UCSD-AML1 (cell line): ENCODE measurements around the gene MFAP2.

ENCODE experiments used
- DNase-seq: peaks from one replicate; lab custom pipeline; 2025; ENCODE audit not compliant: unreplicated experiment; lab: John Stamatoyannopoulos, UW

The MFAP2 gene

GRCh38 chr1:17008208-17008855 is 27.9 kb upstream of the MFAP2 start:
- no peak for DNase-seq

- DNase-seq = no peak
Observed at GRCh38 chr1:17007121-17007520, 26.7 kb upstream of the MFAP2 start.

GRCh38 chr1:17005365-17005740 is 24.9 kb upstream of the MFAP2 start:
- DNase-seq = no peak

- no peak for DNase-seq
Observed at GRCh38 chr1:17004466-17005364, 24.3 kb upstream of the MFAP2 start.

- DNase-seq = no peak
Observed at GRCh38 chr1:17002524-17002902, 22.1 kb upstream of the MFAP2 start.

- no peak for DNase-seq
Observed at GRCh38 chr1:17001760-17002523, 21.5 kb upstream of the MFAP2 start.

GRCh38 chr1:16999863-17000262 is 19.4 kb upstream of the MFAP2 start:
- no peak for DNase-seq

GRCh38 chr1:16998589-16998988 is 18.2 kb upstream of the MFAP2 start:
- no peak for DNase-seq

GRCh38 chr1:16996845-16997244 is 16.4 kb upstream of the MFAP2 start:
- no peak for DNase-seq

GRCh38 chr1:16993521-16994038 is 13.2 kb upstream of the MFAP2 start:
- DNase-seq = no peak

- DNase-seq = no peak
Observed at GRCh38 chr1:16992675-16993074, 12.3 kb upstream of the MFAP2 start.

- no peak for DNase-seq
Observed at GRCh38 chr1:16992102-16992501, 11.7 kb upstream of the MFAP2 start.

- no peak for DNase-seq
Observed at GRCh38 chr1:16991571-16991970, 11.2 kb upstream of the MFAP2 start.

GRCh38 chr1:16989676-16990391 is 9.4 kb upstream of the MFAP2 start:
- no peak for DNase-seq

- DNase-seq = no peak
Observed at GRCh38 chr1:16988210-16988609, 7.8 kb upstream of the MFAP2 start.

- no peak for DNase-seq
Observed at GRCh38 chr1:16986962-16987361, 6.5 kb upstream of the MFAP2 start.

GRCh38 chr1:16986560-16986959 is 6.1 kb upstream of the MFAP2 start:
- DNase-seq = no peak

- no peak for DNase-seq
Observed at GRCh38 chr1:16986113-16986512, 5.7 kb upstream of the MFAP2 start.

GRCh38 chr1:16984717-16985116 is 4.3 kb upstream of the MFAP2 start:
- peak; percentile 40 for DNase-seq

GRCh38 chr1:16983649-16984048 is 3.2 kb upstream of the MFAP2 start:
- DNase-seq = no peak

- DNase-seq = no peak
Observed at GRCh38 chr1:16982902-16983301, 2.5 kb upstream of the MFAP2 start.
